ENCODE measurements around the gene ARHGEF28.

DNA sequence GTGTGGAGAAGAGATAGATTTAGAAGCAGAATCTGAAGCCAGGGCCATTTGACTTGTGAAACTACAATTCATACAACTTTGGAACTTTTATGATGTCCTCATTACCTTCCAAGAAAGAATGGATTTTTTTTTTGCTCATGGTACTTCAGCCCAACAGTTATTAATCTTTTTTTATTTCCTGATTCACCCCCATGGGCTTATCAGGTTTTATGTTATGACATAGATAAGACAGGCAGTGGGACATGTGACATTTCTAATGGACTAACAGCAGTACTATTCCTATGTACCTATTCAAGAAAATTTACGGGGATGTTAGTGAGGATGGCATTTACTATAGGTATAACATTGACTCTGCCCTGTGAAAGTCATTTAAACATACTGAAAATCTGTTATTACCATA is 204.7 kb downstream of the ARHGEF28 start:
- TF ChIP-seq, protein P1, sequence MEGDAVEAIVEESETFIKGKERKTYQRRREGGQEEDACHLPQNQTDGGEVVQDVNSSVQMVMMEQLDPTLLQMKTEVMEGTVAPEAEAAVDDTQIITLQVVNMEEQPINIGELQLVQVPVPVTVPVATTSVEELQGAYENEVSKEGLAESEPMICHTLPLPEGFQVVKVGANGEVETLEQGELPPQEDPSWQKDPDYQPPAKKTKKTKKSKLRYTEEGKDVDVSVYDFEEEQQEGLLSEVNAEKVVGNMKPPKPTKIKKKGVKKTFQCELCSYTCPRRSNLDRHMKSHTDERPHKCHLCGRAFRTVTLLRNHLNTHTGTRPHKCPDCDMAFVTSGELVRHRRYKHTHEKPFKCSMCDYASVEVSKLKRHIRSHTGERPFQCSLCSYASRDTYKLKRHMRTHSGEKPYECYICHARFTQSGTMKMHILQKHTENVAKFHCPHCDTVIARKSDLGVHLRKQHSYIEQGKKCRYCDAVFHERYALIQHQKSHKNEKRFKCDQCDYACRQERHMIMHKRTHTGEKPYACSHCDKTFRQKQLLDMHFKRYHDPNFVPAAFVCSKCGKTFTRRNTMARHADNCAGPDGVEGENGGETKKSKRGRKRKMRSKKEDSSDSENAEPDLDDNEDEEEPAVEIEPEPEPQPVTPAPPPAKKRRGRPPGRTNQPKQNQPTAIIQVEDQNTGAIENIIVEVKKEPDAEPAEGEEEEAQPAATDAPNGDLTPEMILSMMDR (conservative IDR thresholded peaks at IDR 0.05; ENCODE audit: low read length): no peak
- TF ChIP-seq EZH2phosphoT487 (IDR thresholded peaks at IDR 0.05; ENCODE audit: borderline replicate concordance): no peak

All from Loucy (cell line).